GM12878 (cell line): Measurements from ENCODE around the gene DIP2C.

Experiments
- EP300 ChIP-seq, 2 experiments: fragments of 150-350 bp in 1 of 2; IDR thresholded peaks; 2 replicates each; pipeline ENCODE4 v1.6.1; 2011 to 2012; ENCODE audit warnings: low read depth in 2 of 2, low read length in 2 of 2, borderline replicate concordance in 1 of 2, improper control_type of control experiment in 1 of 2, inconsistent platforms in 1 of 2; ENCODE audit not compliant: control insufficient read depth in 1 of 2
- FOS ChIP-seq: IDR thresholded peaks from 3 replicates; pipeline ENCODE4 v1.6.1; 2011; ENCODE audit warnings: borderline replicate concordance; ENCODE audit not compliant: insufficient read length; ENCODE audit errors: extremely low read depth
- GABPA ChIP-seq: IDR thresholded peaks from 2 replicates; pipeline ENCODE4 v1.6.1; 2014; ENCODE audit warnings: antibody characterized with exemption, low read depth, mild to moderate bottlenecking, inconsistent platforms
- POLR2AphosphoS5 ChIP-seq: IDR thresholded peaks from 2 replicates; pipeline ENCODE4 v1.6.1; 2011; ENCODE audit warnings: mild to moderate bottlenecking, low read length, inconsistent platforms
- RCOR1 ChIP-seq: conservative IDR thresholded peaks from 2 replicates; pipeline ENCODE4 v1.6.1; 2012; ENCODE audit warnings: low read depth, low read length, improper control_type of control experiment
- SMC3 ChIP-seq: IDR thresholded peaks from 2 replicates; pipeline ENCODE4 v1.6.1; 2011; ENCODE audit warnings: low read length, improper control_type of control experiment, borderline replicate concordance
- SREBF1 ChIP-seq: IDR thresholded peaks from 2 replicates; pipeline ENCODE4 v1.6.1; 2012; ENCODE audit warnings: mild to moderate bottlenecking, low read length
- ZNF384 ChIP-seq: IDR thresholded peaks from 2 replicates; pipeline ENCODE4 v1.6.1; 2012; ENCODE audit warnings: low read depth, mild to moderate bottlenecking, low read length, improper control_type of control experiment, borderline replicate concordance
- TF ChIP-seq, protein P1 (sequence below), 3 experiments: IDR thresholded peaks in 2 of 3; conservative IDR thresholded peaks in 1 of 3; 2 replicates each; pipeline ENCODE4 v1.5.1; 2011; ENCODE audit warnings: low read depth in 3 of 3, low read length in 3 of 3, mild to moderate bottlenecking in 3 of 3, control low read depth in 2 of 3, moderate library complexity in 2 of 3, inconsistent platforms in 1 of 3, mixed read lengths in 1 of 3; ENCODE audit not compliant: control insufficient read depth in 2 of 3, insufficient read depth in 1 of 3; ENCODE audit errors: extremely low read depth in 1 of 3
- TF ChIP-seq, protein P2 (sequence below): IDR thresholded peaks from 2 replicates; pipeline ENCODE4 v1.6.1; 2012; ENCODE audit warnings: mild to moderate bottlenecking, low read depth, low read length
- TF ChIP-seq, protein P3 (sequence below): fragments of 450-650 bp; IDR thresholded peaks from 2 replicates; pipeline ENCODE4 v1.6.1; 2016; ENCODE audit warnings: mild to moderate bottlenecking

DNA sequence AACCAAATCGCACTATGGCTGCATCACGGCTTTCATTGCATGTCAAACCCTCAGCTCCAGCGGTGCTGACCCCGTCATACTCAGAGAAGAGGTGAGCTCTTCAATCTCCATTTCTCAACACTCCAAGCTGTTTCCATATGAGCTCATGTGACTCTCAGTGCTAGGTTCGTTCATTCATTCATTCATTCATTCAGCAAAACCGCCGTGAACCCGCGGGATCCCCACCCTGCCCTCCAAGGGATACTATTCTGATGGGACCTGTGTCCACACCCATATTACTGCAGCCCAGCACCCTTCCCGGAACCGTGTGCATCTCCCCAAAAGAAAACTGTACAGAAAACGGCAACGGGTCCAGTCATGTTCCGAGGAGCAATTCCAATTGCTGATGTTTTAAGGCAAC lies 184.7 kb downstream of the DIP2C start:
- TF ChIP-seq, protein P1, sequence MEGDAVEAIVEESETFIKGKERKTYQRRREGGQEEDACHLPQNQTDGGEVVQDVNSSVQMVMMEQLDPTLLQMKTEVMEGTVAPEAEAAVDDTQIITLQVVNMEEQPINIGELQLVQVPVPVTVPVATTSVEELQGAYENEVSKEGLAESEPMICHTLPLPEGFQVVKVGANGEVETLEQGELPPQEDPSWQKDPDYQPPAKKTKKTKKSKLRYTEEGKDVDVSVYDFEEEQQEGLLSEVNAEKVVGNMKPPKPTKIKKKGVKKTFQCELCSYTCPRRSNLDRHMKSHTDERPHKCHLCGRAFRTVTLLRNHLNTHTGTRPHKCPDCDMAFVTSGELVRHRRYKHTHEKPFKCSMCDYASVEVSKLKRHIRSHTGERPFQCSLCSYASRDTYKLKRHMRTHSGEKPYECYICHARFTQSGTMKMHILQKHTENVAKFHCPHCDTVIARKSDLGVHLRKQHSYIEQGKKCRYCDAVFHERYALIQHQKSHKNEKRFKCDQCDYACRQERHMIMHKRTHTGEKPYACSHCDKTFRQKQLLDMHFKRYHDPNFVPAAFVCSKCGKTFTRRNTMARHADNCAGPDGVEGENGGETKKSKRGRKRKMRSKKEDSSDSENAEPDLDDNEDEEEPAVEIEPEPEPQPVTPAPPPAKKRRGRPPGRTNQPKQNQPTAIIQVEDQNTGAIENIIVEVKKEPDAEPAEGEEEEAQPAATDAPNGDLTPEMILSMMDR (IDR thresholded peaks at IDR 0.05 in 2 of 3, conservative IDR thresholded peaks at IDR 0.05 in 1 of 3; ENCODE audit: control insufficient read depth in 2 of 3, extremely low read depth in 1 of 3, insufficient read depth in 1 of 3, low read depth in 3 of 3, low read length in 3 of 3), result no peak
- TF ChIP-seq, protein P2, sequence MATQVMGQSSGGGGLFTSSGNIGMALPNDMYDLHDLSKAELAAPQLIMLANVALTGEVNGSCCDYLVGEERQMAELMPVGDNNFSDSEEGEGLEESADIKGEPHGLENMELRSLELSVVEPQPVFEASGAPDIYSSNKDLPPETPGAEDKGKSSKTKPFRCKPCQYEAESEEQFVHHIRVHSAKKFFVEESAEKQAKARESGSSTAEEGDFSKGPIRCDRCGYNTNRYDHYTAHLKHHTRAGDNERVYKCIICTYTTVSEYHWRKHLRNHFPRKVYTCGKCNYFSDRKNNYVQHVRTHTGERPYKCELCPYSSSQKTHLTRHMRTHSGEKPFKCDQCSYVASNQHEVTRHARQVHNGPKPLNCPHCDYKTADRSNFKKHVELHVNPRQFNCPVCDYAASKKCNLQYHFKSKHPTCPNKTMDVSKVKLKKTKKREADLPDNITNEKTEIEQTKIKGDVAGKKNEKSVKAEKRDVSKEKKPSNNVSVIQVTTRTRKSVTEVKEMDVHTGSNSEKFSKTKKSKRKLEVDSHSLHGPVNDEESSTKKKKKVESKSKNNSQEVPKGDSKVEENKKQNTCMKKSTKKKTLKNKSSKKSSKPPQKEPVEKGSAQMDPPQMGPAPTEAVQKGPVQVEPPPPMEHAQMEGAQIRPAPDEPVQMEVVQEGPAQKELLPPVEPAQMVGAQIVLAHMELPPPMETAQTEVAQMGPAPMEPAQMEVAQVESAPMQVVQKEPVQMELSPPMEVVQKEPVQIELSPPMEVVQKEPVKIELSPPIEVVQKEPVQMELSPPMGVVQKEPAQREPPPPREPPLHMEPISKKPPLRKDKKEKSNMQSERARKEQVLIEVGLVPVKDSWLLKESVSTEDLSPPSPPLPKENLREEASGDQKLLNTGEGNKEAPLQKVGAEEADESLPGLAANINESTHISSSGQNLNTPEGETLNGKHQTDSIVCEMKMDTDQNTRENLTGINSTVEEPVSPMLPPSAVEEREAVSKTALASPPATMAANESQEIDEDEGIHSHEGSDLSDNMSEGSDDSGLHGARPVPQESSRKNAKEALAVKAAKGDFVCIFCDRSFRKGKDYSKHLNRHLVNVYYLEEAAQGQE, result no peak
- TF ChIP-seq SREBF1 (no peak), FOS (no peak), RCOR1 (no peak), ZNF384 (no peak), SMC3 (no peak), GABPA (no peak), POLR2AphosphoS5 (no peak), EP300 (IDR thresholded peaks at IDR 0.05; ENCODE audit: borderline replicate concordance in 1 of 2, control insufficient read depth in 1 of 2, low read depth in 2 of 2, low read length in 2 of 2) (no peak)
- TF ChIP-seq, protein P3, sequence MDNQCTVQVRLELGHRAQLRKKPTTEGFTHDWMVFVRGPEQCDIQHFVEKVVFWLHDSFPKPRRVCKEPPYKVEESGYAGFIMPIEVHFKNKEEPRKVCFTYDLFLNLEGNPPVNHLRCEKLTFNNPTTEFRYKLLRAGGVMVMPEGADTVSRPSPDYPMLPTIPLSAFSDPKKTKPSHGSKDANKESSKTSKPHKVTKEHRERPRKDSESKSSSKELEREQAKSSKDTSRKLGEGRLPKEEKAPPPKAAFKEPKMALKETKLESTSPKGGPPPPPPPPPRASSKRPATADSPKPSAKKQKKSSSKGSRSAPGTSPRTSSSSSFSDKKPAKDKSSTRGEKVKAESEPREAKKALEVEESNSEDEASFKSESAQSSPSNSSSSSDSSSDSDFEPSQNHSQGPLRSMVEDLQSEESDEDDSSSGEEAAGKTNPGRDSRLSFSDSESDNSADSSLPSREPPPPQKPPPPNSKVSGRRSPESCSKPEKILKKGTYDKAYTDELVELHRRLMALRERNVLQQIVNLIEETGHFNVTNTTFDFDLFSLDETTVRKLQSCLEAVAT, result no peak
